Measurements from ENCODE around the gene UBA1. TPM values are rescaled to one million over a fixed set of nuclear protein-coding genes. Genes with fewer than 3 reads are reported as not detected.
"Not testable (repeated sequence)": the region's sequence is repeated elsewhere in the genome, so short reads cannot be mapped to it uniquely, and the experiment has no call there.

The UBA1 gene
- total RNA-seq, 1 donor from 2014 or later, result 126 TPM

DNA sequence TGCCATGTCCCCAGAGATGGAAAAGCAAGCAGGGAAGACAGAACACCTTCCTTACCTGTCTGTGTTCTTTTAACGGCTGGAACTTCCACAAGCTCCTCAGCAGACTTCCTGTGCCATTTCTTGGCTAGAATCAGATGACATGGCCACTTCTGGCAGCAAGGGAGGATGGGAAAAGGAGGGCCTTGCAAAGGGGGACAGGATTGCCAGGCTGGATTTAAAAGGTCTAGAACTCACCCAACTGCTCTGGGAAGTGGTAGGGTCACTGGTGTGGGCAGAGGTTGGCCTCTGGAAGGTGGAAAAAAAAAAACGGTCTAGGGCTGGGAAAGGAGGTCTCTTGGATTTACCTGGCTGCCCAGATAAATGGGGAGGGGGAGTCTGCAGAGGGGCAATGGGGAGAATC, 37.5 kb downstream of the UBA1 start:
- no peak for DNase-seq

DNA sequence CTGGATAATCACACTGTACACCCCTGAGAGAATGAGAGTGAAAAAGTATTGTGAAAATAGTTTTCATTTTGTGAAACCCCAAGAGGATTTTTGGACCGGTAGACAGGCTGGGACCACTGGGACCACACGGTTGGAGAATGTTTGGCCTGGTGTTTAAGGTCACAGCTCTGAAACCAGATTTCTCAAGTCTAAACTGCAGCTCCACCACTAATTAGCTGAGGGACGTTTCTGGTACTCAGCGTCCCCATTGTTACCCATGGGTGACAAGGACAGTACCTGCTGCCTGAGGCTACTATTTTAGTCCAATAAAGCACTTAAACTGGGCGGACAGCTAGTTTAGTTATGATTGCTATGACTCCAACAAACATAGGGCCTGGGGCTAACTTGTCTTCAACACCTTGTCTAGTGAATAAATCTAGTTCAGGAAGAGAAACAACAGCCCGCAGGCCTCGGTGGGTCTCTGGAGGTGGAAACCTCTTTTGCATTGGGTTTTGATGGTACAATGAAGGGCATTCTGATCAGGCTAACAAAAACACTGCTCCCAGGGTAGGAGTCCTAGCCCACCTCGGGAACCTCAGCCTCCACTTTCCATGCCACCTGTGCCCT, 38.7 kb downstream of the UBA1 start:
- no peak for DNase-seq

DNA sequence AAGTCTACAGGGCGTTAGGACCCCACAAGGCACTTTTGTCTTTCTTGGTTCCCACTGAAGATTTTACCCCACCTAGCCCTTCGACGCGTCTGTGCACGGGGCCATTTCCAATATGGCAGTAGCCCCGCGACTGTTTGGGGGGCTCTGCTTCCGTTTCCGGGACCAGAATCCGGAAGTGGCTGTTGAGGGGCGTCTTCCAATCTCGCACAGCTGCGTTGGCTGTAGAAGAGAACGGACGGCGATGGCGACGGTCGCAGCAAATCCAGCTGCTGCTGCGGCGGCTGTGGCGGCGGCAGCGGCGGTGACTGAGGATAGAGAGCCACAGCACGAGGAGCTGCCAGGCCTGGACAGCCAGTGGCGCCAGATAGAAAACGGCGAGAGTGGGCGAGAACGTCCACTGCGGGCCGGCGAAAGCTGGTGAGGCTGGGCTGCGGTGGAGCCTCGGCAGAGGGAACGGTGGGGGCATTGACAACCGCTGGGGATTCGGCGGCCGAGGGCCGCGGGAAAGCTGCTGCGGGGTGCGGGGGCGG, 39.2 kb downstream of the UBA1 start, which contains the start of gene USP11:
USP11 (plus strand) TSS at position 207 of the 530 bp plus-strand sequence; CDS start at position 242, 35 bp downstream.
- DNase-seq, result peak; percentile 40

DNA sequence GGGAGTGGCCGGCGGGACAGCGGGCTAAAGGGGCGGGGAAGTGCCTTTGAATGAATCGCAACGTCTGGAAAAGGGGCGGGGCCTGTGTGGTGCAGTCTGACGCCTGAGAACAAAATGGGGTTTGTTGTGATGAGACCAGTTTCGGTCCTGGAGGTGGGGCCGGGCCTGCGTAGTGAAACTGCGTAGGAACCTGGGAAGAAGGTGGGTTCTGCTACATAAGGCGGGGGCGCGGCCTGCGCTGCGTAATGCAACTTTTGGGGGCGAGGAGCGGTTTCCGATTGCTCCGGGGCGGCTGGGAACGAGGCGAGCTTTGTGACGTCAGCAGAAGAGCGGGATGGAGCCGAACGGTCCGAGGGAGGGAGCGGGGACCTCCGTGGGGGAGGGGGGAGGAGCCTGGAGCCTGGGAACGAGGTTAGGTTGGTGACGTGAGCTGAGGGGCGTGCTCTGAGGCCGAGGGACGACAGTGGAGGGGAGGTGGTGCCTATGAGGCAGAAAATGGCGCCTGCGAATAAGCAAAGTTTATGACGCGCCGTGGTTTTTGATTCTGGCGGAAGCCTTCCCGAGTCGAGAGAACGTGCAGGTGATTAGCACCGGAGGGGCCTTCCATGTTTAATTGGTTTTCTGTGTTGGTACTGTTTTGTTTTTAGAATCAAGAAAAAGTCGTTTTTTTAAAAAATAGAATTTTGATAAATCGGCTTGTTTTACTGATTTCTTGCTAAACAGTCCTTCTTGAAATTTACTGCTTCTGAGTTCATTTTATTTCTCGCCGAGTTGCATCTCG, 39.9 kb downstream of the UBA1 start:
- DNase-seq, result peak; percentile 96

DNA sequence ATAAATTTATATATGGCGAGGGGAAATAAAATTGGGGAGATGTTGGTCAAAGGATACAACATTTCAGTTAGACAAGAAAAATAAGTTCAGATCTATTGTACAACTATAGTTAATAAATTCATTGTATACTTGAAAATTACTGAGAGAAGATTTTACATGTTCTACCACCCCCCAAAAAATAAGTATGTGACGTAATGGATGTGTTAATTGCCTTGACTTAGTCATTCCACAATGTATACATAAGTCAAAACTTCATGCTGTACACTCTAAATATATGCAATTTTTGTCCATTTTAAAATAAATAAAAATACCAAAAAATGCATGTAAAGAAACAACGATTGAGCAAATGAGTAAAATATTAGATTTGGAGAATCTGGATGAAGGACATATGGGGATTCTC, 41.0 kb downstream of the UBA1 start:
- no peak for DNase-seq

DNA sequence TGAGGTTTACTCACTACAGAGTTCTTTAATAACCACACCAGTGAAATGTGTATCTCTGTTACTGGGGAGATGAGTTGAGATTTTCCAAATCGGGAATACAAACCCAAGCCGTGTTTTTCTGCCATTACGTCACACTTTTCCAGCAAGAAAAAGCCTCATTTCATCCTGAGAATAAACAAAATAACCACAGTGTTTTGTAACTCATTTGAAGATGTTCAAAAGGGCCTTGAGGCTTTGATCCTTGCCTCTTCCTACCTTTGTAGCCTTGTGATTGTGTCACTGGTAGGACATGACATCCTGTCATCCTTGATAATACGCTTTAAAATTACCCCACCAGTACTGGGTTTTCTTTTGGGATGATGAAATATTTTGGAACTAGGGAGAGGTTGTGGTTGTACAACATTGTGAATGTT, 42.1 kb downstream of the UBA1 start:
- no peak for DNase-seq

DNA sequence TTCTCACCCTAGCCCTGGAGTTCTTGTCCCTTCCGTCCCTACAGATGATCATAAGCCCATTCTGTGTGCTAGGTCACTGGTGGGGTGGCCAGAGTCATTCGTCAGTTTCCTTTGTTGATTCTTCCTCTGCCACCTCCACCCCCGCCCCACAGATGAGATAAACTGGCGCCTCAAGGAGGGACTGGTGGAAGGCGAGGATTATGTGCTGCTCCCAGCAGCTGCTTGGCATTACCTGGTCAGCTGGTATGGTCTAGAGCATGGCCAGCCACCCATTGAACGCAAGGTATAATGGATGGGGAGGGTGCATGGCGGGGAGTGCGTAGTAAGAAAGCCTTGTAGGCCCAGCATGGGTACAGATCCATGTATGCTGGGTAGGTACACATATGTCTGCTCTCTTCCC, 45.6 kb downstream of the UBA1 start:
- DNase-seq, result no peak

DNA sequence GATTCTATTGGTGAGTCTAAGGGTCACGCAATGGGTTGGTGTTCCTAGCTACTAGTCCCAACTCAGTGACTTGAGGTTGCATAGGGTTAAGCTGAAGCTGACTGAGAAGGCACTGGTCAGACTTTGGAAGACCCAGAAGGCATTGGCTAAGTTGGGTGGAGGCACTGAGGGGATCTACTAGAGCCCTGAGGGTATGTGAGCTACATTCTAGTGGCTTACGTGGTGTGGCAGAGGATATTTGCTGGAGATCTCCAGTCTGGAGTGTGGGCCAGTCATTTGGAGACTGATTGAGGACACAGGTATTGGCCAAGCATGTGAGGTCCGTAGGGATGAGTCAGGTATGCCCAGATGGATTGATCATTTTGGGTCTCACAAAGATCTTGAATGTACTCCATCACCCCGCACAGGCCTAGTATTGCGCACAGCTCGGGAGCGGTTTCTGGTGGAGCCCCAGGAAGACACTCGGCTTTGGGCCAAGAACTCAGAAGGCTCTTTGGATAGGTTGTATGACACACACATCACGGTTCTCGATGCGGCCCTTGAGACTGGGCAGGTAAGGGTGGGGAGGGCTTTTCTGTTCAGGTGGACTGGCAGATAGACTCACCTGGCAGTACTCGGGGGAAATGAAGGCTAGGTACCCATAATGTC, 46.4 kb downstream of the UBA1 start:
- no peak for DNase-seq

DNA sequence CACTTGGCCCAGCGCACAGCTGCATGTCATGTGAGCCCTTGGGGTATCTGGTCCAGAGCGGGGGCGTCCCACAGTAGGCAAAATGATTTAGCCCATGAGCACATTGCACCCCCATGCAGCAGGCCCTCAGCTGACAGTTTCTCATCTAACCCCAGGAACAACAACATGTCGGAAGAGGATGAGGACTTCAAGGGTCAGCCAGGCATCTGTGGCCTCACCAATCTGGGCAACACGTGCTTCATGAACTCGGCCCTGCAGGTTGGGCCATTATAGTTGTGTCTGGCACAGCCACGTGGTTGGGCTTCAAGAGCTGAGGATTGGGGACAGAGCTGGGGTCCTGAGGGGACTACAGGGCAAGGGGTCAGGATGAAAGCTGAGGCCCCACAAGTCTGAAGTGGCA, 47.0 kb downstream of the UBA1 start:
- DNase-seq, result no peak

DNA sequence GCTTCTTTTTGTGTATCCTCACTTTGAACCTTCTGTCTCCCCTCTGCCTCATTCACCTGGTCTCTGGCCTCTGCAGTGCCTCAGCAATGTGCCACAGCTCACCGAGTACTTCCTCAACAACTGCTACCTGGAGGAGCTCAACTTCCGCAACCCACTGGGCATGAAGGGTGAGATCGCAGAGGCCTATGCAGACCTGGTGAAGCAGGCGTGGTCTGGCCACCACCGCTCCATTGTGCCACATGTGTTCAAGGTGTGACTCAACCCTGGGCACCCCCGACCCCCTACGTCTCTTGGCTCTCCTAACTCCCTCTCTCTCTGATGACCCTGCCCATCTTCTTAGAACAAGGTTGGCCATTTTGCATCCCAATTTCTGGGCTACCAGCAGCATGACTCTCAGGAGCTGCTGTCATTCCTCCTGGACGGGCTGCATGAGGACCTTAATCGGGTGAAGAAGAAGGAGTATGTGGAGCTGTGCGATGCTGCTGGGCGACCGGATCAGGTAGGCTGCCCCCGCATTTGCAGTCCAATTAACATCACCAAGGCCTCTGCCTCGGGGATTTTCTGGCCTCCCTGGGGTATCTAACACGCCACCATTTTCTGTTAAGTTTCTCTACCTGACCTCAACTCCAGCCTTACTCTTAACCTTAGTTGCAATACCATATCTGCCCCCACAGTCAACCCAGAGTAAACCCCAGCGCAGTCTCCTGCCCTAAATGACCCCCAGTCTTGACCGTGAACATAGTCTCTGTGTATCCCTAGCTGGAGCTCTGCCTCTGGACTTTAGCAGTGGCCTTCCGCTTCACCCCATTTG, 47.8 kb downstream of the UBA1 start:
- no peak for DNase-seq

DNA sequence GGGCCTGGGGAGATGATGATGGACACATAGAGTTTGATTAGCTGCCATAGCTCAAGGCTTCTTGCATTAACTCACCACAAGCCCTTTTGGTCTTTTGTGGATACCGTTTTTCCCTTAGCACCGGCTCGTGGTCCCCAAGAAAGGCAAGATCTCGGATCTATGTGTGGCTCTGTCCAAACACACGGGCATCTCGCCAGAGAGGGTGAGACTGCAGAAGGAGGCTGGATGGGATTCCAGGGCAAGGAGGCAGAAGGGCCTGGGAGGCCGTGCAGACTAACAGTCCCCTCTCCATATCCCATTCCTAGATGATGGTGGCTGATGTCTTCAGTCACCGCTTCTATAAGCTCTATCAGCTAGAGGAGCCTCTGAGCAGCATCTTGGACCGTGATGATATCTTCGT, 48.7 kb downstream of the UBA1 start:
- no peak for DNase-seq

DNA sequence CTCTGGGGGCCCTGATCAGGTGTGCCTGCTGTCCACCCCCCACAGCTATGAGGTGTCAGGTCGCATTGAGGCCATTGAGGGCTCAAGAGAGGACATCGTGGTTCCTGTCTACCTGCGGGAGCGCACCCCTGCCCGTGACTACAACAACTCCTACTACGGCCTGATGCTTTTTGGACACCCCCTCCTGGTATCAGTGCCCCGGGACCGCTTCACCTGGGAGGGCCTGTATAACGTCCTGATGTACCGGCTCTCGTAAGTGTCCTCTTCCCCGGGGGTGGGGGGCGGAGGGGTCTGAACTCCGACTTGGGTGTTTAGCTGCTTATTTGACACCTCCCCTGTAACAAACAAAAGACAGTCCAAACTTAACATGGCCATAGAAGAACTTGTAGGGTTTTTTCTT, 49.7 kb downstream of the UBA1 start:
- DNase-seq, result no peak

DNA sequence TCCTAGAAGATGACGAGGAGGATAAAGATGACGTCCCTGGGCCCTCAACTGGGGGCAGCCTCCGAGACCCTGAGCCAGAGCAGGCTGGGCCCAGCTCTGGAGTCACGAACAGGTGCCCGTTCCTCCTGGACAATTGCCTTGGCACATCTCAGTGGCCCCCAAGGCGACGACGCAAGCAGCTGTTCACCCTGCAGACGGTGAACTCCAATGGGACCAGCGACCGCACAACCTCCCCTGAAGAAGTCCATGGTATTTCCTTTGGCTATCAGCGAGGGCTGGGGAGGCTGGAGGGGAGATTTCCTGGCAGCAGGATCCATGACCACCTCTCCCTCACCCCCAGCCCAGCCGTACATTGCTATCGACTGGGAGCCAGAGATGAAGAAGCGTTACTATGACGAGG, 51.0 kb downstream of the UBA1 start:
- no peak for DNase-seq

DNA sequence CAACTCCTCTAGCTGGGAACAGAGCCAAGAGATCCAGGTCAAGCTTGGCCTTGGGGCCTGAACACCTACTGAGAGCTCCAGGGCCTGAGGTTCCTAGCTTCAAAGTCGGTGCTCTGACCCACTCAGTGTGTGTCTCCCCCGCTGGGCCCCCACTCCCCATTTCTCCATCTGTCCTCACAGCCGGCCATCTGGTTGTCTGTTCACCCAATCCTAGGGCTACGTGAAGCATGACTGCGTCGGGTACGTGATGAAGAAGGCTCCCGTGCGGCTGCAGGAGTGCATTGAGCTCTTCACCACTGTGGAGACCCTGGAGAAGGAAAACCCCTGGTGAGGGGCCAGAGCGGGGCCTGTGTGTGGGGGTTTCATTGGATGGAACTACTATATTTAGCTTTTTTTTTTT, 51.5 kb downstream of the UBA1 start:
- DNase-seq, result no peak

DNA sequence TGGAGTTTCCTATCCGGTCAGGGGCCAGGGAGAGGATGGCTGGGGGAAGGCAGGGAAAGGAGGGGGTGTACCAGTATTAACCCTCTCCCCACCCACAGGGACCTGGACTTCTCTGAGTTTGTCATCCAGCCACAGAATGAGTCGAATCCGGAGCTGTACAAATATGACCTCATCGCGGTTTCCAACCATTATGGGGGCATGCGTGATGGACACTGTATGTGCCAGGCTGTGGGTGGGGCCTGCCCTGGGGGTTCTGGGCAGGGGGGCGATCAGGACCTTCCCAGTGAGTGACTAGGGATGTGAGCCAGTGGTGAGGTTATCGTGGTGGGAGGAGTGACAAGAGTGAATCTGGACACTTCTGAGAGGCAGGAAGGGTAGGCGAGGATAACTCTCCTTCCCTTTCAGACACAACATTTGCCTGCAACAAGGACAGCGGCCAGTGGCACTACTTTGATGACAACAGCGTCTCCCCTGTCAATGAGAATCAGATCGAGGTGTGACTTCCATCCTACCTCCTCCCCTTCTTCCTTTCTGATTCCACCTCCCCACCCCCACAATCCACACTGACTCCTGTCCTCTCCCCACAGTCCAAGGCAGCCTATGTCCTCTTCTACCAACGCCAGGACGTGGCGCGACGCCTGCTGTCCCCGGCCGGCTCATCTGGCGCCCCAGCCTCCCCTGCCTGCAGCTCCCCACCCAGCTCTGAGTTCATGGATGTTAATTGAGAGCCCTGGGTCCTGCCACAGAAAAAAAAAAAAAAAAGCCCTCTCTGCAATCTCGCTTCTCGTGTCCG, 53.8 kb downstream of the UBA1 start:
- peak; percentile 4 for DNase-seq

DNA sequence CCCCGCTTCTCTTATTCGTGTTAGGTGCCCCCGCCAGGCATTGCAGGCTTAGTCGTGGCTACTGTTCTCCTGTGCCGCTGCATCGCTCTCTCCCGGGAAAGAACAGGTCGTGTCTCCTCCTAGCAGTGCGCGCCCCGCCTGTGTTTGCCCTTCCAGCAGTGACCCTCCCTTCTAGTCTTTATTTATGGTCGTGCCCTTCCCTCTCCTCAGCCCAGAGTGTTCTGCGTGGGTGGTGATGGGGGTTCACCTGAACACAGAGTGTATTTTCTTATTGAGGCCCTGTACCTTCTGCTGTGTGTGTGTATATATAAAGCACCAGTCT, 54.3 kb downstream of the UBA1 start:
- no peak for DNase-seq

DNA sequence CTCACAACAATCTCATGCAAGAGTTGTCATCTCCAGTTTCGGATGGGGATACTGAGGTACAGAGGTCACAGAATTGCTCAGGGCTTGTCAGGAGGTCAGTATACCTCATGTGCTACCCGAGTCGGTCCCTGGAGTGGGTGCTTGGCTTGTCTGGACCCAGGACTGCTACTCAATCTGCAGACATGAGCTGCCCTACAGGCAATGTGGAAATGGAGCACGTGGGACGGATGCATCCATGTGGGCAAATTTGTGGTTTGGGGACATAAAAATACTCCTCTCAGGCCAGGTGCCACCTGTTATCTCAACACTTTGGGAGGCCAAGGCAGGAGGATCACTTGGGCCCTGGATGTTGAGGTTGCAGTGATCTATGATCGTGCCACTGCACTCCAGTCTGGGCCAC, 54.9 kb downstream of the UBA1 start:
- no peak for DNase-seq

DNA sequence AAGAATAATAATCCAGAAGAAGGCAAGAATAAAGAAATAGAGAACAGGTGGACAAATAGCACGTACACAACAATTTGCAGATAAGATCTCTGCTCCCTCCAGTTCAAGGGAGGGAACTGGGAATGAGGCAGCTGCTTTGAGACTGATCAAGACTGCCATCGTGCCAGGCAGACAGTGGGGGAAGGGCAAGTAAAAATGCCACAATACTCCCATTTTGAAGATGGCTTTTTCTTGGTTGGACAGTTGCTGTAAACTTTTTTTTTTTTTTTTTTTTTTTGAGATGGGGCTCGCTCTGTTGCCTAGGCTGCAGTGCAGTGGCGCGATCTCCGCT, 56.4 kb downstream of the UBA1 start:
- no peak for DNase-seq

DNA sequence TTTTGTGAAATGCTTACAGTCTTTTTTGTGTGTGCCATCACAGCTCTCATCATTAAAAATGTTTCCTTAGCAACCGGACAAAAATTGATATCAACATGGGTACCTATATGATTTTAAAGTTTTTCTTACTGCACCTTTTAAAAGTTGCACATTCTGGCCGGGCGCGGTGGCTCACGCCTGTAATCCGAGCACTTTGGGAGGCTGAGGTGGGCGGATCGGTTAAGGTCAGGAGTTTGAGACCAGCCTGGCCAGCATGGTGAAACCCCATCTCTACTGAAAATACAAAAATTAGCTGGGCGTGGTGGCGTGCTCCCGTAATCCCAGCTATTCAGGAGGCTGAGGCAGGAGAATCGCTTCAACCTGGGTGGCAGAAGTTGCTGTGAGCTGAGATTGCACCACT, 64.0 kb downstream of the UBA1 start:
- not testable (repeated sequence) for DNase-seq
